ENCODE measurements around the gene PPFIA3.

DNA sequence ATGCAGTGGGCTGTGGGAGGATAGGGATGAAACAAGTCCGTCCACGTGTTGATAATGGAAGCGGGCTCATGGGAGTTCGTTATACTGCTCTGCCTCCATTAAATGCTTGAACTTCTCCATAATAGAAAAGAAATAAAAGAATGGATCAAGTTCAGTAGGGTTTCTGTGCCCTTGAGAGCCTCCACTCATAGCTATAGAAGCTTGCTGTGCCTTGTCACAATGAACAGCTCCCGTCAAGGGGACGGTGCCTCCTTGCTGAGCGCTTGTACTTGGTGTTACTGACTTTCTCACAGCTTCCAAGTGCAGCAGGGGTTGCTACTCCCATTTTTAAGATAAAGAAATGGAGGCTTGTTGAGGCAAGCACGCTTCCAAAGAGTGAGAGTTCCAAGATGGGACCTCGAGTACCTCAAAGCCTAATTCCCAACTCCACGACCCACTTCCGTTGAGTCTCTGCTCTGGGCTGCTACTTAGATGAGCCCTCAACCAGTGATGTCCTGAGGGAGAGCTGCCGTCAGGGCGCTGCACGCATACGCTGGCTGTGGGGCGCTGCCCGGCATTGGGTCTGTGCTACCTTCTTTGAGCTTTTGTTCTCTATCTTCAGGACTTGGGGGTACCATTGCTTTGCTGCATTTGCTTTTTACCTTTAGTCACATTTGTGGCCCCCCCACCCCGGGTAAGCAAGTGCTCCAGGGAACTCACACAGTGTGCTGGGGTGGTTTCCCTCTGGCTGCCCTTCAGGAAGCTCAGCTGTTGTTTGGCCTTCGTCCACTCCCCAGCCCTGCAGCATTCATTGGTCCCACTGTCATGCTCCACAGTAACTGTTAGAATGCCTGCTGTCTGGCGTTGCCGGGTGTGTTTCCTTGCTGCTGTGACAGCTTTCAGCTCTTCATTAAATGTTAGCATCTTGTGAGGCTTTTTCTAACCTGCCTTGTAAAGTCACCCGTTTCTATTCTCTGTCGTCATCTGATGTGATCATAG lies 24.6 kb upstream of the PPFIA3 start:
- TF ChIP-seq, protein P1, sequence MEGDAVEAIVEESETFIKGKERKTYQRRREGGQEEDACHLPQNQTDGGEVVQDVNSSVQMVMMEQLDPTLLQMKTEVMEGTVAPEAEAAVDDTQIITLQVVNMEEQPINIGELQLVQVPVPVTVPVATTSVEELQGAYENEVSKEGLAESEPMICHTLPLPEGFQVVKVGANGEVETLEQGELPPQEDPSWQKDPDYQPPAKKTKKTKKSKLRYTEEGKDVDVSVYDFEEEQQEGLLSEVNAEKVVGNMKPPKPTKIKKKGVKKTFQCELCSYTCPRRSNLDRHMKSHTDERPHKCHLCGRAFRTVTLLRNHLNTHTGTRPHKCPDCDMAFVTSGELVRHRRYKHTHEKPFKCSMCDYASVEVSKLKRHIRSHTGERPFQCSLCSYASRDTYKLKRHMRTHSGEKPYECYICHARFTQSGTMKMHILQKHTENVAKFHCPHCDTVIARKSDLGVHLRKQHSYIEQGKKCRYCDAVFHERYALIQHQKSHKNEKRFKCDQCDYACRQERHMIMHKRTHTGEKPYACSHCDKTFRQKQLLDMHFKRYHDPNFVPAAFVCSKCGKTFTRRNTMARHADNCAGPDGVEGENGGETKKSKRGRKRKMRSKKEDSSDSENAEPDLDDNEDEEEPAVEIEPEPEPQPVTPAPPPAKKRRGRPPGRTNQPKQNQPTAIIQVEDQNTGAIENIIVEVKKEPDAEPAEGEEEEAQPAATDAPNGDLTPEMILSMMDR (conservative IDR thresholded peaks at IDR 0.05 in 1 of 2, IDR thresholded peaks at IDR 0.05 in 1 of 2; ENCODE audit: low read depth in 1 of 2, low read length in 2 of 2): no peak
- TF ChIP-seq EZH2 (IDR thresholded peaks at IDR 0.05; ENCODE audit: low read length, missing control alignments): no peak

All from fibroblast of lung (primary cell).